ENCODE results near the gene EEF1A2.
A peak's percentile ranks its signal among the peaks of the same experiment; 100 is the strongest.

- no peak for TF ChIP-seq EZH2 (IDR thresholded peaks at IDR 0.05; ENCODE audit: low read depth, unreplicated experiment)
- no peak for TF ChIP-seq POLR2AphosphoS5 (IDR thresholded peaks at IDR 0.05; ENCODE audit: low read depth)
- TF ChIP-seq CTCF (conservative IDR thresholded peaks at IDR 0.05; ENCODE audit: low read depth in 2 of 2): peak; percentile 67 to 97
- TF ChIP-seq, protein P1, sequence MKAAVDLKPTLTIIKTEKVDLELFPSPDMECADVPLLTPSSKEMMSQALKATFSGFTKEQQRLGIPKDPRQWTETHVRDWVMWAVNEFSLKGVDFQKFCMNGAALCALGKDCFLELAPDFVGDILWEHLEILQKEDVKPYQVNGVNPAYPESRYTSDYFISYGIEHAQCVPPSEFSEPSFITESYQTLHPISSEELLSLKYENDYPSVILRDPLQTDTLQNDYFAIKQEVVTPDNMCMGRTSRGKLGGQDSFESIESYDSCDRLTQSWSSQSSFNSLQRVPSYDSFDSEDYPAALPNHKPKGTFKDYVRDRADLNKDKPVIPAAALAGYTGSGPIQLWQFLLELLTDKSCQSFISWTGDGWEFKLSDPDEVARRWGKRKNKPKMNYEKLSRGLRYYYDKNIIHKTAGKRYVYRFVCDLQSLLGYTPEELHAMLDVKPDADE (IDR thresholded peaks at IDR 0.05): no peak
- no peak for TF ChIP-seq EZH2phosphoT487 (IDR thresholded peaks at IDR 0.05; ENCODE audit: unreplicated experiment)
- TF ChIP-seq, protein P2, sequence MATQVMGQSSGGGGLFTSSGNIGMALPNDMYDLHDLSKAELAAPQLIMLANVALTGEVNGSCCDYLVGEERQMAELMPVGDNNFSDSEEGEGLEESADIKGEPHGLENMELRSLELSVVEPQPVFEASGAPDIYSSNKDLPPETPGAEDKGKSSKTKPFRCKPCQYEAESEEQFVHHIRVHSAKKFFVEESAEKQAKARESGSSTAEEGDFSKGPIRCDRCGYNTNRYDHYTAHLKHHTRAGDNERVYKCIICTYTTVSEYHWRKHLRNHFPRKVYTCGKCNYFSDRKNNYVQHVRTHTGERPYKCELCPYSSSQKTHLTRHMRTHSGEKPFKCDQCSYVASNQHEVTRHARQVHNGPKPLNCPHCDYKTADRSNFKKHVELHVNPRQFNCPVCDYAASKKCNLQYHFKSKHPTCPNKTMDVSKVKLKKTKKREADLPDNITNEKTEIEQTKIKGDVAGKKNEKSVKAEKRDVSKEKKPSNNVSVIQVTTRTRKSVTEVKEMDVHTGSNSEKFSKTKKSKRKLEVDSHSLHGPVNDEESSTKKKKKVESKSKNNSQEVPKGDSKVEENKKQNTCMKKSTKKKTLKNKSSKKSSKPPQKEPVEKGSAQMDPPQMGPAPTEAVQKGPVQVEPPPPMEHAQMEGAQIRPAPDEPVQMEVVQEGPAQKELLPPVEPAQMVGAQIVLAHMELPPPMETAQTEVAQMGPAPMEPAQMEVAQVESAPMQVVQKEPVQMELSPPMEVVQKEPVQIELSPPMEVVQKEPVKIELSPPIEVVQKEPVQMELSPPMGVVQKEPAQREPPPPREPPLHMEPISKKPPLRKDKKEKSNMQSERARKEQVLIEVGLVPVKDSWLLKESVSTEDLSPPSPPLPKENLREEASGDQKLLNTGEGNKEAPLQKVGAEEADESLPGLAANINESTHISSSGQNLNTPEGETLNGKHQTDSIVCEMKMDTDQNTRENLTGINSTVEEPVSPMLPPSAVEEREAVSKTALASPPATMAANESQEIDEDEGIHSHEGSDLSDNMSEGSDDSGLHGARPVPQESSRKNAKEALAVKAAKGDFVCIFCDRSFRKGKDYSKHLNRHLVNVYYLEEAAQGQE (IDR thresholded peaks at IDR 0.05; ENCODE audit: unreplicated experiment): no peak
- no peak for TF ChIP-seq NANOG (IDR thresholded peaks at IDR 0.05; ENCODE audit: borderline replicate concordance)
- no peak for TF ChIP-seq JUNB (IDR thresholded peaks at IDR 0.05; ENCODE audit: unreplicated experiment)
- TF ChIP-seq ZNF331 (CRISPR knock-in tag; IDR thresholded peaks at IDR 0.05; ENCODE audit: low read depth): no peak
- TF ChIP-seq ZNF114 (CRISPR knock-in tag; IDR thresholded peaks at IDR 0.05): no peak
- peak; percentile 36; the same call in 1 of the 2 replicates for TF ChIP-seq CREB1 (CRISPR knock-in tag; IDR thresholded peaks at IDR 0.05; ENCODE audit: low read depth)
- TF ChIP-seq STAT1 (IDR thresholded peaks at IDR 0.05; ENCODE audit: unreplicated experiment): no peak
- TF ChIP-seq, protein P3, sequence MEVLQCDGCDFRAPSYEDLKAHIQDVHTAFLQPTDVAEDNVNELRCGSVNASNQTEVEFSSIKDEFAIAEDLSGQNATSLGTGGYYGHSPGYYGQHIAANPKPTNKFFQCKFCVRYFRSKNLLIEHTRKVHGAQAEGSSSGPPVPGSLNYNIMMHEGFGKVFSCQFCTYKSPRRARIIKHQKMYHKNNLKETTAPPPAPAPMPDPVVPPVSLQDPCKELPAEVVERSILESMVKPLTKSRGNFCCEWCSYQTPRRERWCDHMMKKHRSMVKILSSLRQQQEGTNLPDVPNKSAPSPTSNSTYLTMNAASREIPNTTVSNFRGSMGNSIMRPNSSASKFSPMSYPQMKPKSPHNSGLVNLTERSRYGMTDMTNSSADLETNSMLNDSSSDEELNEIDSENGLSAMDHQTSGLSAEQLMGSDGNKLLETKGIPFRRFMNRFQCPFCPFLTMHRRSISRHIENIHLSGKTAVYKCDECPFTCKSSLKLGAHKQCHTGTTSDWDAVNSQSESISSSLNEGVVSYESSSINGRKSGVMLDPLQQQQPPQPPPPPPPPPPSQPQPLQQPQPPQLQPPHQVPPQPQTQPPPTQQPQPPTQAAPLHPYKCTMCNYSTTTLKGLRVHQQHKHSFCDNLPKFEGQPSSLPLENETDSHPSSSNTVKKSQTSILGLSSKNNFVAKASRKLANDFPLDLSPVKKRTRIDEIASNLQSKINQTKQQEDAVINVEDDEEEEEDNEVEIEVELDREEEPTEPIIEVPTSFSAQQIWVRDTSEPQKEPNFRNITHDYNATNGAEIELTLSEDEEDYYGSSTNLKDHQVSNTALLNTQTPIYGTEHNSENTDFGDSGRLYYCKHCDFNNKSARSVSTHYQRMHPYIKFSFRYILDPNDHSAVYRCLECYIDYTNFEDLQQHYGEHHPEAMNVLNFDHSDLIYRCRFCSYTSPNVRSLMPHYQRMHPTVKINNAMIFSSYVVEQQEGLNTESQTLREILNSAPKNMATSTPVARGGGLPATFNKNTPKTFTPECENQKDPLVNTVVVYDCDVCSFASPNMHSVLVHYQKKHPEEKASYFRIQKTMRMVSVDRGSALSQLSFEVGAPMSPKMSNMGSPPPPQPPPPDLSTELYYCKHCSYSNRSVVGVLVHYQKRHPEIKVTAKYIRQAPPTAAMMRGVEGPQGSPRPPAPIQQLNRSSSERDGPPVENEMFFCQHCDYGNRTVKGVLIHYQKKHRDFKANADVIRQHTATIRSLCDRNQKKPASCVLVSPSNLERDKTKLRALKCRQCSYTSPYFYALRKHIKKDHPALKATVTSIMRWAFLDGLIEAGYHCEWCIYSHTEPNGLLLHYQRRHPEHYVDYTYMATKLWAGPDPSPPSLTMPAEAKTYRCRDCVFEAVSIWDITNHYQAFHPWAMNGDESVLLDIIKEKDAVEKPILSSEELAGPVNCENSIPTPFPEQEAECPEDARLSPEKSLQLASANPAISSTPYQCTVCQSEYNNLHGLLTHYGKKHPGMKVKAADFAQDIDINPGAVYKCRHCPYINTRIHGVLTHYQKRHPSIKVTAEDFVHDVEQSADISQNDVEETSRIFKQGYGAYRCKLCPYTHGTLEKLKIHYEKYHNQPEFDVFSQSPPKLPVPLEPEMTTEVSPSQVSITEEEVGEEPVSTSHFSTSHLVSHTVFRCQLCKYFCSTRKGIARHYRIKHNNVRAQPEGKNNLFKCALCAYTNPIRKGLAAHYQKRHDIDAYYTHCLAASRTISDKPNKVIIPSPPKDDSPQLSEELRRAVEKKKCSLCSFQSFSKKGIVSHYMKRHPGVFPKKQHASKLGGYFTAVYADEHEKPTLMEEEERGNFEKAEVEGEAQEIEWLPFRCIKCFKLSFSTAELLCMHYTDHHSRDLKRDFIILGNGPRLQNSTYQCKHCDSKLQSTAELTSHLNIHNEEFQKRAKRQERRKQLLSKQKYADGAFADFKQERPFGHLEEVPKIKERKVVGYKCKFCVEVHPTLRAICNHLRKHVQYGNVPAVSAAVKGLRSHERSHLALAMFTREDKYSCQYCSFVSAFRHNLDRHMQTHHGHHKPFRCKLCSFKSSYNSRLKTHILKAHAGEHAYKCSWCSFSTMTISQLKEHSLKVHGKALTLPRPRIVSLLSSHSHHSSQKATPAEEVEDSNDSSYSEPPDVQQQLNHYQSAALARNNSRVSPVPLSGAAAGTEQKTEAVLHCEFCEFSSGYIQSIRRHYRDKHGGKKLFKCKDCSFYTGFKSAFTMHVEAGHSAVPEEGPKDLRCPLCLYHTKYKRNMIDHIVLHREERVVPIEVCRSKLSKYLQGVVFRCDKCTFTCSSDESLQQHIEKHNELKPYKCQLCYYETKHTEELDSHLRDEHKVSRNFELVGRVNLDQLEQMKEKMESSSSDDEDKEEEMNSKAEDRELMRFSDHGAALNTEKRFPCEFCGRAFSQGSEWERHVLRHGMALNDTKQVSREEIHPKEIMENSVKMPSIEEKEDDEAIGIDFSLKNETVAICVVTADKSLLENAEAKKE (CRISPR knock-in tag; IDR thresholded peaks at IDR 0.05): no peak
These were observed 38.8 kb upstream of the EEF1A2 start for GRCh38 chr20:63537525-63538203.

Measured in GM23338 (cell line).